ENCODE measurements around the gene RPS6KA3. TPM values are rescaled to one million over a fixed set of nuclear protein-coding genes. Genes with fewer than 3 reads are reported as not detected.

Gene RPS6KA3
- polyA plus RNA-seq, 1 experiment = 50.7 TPM

- ChIA-PET CTCF (interaction anchor here (0.7 kb wide), 1 partner anchor 1260 kb away, joined by 3 read pairs; no protein-coding TSS in a partner anchor), POLR2A (no interaction called here)
- DNase-seq (ENCODE audit: low read depth, low spot score) = no peak
- Histone ChIP-seq H3K9me3 (ENCODE audit: control insufficient read depth, insufficient read depth, low read length) (no peaks in the 10 kb centered on the region), H3K27me3 (ENCODE audit: control insufficient read depth, insufficient read depth, low read length) (no peaks in the 10 kb centered on the region), H3K27ac (ENCODE audit: low read depth, low read length) (no peak overlapping the region), H3K4me3 (ENCODE audit: low read depth, low read length) (no peak overlapping the region)
- TF ChIP-seq CTCF (IDR thresholded peaks at IDR 0.05; ENCODE audit: low read depth, low read length) = no peak
Measured at GRCh38 chrX:20229155-20229554, 37.6 kb downstream of the RPS6KA3 start.

- Histone ChIP-seq H3K9me3 (ENCODE audit: control insufficient read depth, insufficient read depth, low read length) (no peaks in the 10 kb centered on the region), H3K4me3 (ENCODE audit: low read depth, low read length) (no peak overlapping the region), H3K27me3 (ENCODE audit: control insufficient read depth, insufficient read depth, low read length) (no peaks in the 10 kb centered on the region), H3K27ac (ENCODE audit: low read depth, low read length) (no peak overlapping the region)
- CTCF ChIA-PET = interaction anchor here (0.7 kb wide), 1 partner anchor 1261 kb away, joined by 3 read pairs; no protein-coding TSS in a partner anchor
- POLR2A ChIA-PET = no interaction called here
- TF ChIP-seq CTCF (IDR thresholded peaks at IDR 0.05; ENCODE audit: low read depth, low read length) = no peak
- DNase-seq (ENCODE audit: low read depth, low spot score) = no peak
Measured at GRCh38 chrX:20228245-20228644, 38.5 kb downstream of the RPS6KA3 start.

GRCh38 chrX:20227116-20227515 is 39.6 kb downstream of the RPS6KA3 start:
- Histone ChIP-seq H3K27ac (ENCODE audit: low read depth, low read length) (no peak overlapping the region), H3K27me3 (ENCODE audit: control insufficient read depth, insufficient read depth, low read length) (no peaks in the 10 kb centered on the region), H3K9me3 (ENCODE audit: control insufficient read depth, insufficient read depth, low read length) (no peaks in the 10 kb centered on the region), H3K4me3 (ENCODE audit: low read depth, low read length) (no peak overlapping the region)
- no peak for TF ChIP-seq CTCF (IDR thresholded peaks at IDR 0.05; ENCODE audit: low read depth, low read length)
- ChIA-PET CTCF (no interaction called here), POLR2A (no interaction called here)
- DNase-seq (ENCODE audit: low read depth, low spot score) = no peak

- no peak for DNase-seq (ENCODE audit: low read depth, low spot score)
- no peak overlapping the region for H3K4me3 ChIP-seq (ENCODE audit: low read depth, low read length)
- no peaks in the 10 kb centered on the region for H3K27me3 ChIP-seq (ENCODE audit: control insufficient read depth, insufficient read depth, low read length)
- no peak overlapping the region for H3K27ac ChIP-seq (ENCODE audit: low read depth, low read length)
- ChIA-PET POLR2A (no interaction called here), CTCF (interaction anchor here (0.6 to 0.8 kb wide), 2 partner anchors 28 to 857 kb away, joined by 3 to 6 read pairs; no protein-coding TSS in a partner anchor)
- TF ChIP-seq CTCF (IDR thresholded peaks at IDR 0.05; ENCODE audit: low read depth, low read length) = no peak
- H3K9me3 ChIP-seq (ENCODE audit: control insufficient read depth, insufficient read depth, low read length) = no peaks in the 10 kb centered on the region
Measured at GRCh38 chrX:20225488-20225833, 41.2 kb downstream of the RPS6KA3 start.

- no peak for DNase-seq (ENCODE audit: low read depth, low spot score)
Measured at GRCh38 chrX:20224814-20225487, 41.8 kb downstream of the RPS6KA3 start.

More at GRCh38 chrX:20224814-20225487, 41.8 kb downstream of the RPS6KA3 start:
- ChIA-PET POLR2A (no interaction called here), CTCF (interaction anchor here (0.6 to 0.8 kb wide), 2 partner anchors 28 to 856 kb away, joined by 3 to 6 read pairs; no protein-coding TSS in a partner anchor)
- no peak for TF ChIP-seq CTCF (IDR thresholded peaks at IDR 0.05; ENCODE audit: low read depth, low read length)
- no peak overlapping the region for H3K4me3 ChIP-seq (ENCODE audit: low read depth, low read length)
- no peaks in the 10 kb centered on the region for H3K27me3 ChIP-seq (ENCODE audit: control insufficient read depth, insufficient read depth, low read length)
- H3K27ac ChIP-seq (ENCODE audit: low read depth, low read length) = no peak overlapping the region
- H3K9me3 ChIP-seq (ENCODE audit: control insufficient read depth, insufficient read depth, low read length) = no peaks in the 10 kb centered on the region
